GM23338 (cell line): ENCODE data around the gene ARL15. TPM values are rescaled to one million over a fixed set of nuclear protein-coding genes. Genes with fewer than 3 reads are reported as not detected.

ENCODE experiments used
- ATAC-seq: fragments of 200-7000 bp; cut with Tn5 transposase; 3 replicates; pipeline ENCODE4 v1.9.1; 2020
- DNase-seq: peaks from one replicate; pipeline ENCODE4 v3.0.0-alpha.2; 2015; ENCODE audit warnings: low spot score
- H2AFZ ChIP-seq: fragments of 200-600 bp; sonication (generic); 2 replicates; pipeline ENCODE4 v1.8.0; 2016; ENCODE audit warnings: antibody characterized with exemption, mild to moderate bottlenecking, moderate library complexity
- H3F3A ChIP-seq: fragments of 200-600 bp; sonication (generic); replicated peaks from 2 replicates; pipeline ENCODE4 v1.8.0; 2017; ENCODE audit warnings: antibody characterized with exemption, mixed run types, low read depth
- H3K27ac ChIP-seq: fragments of 200-600 bp; sonication (generic); 2 replicates; pipeline ENCODE4 v1.6.1; 2016; ENCODE audit warnings: low read depth
- H3K27me3 ChIP-seq: fragments of 200-600 bp; sonication (generic); 2 replicates; pipeline ENCODE4 v1.8.0; 2016; ENCODE audit warnings: mild to moderate bottlenecking, mixed run types, moderate library complexity; ENCODE audit not compliant: insufficient read depth
- H3K36me3 ChIP-seq: fragments of 200-600 bp; sonication (generic); 2 replicates; pipeline ENCODE4 v1.8.0; 2016; ENCODE audit warnings: mild to moderate bottlenecking; ENCODE audit not compliant: insufficient read depth
- H3K4me1 ChIP-seq: fragments of 200-600 bp; sonication (generic); 2 replicates; pipeline ENCODE4 v1.8.0; 2016; ENCODE audit warnings: mild to moderate bottlenecking, moderate library complexity; ENCODE audit not compliant: insufficient read depth
- H3K4me2 ChIP-seq: fragments of 200-600 bp; sonication (generic); 2 replicates; pipeline ENCODE4 v1.7.1; 2017; ENCODE audit warnings: mixed run types
- H3K4me3 ChIP-seq: fragments of 200-600 bp; sonication (generic); 2 replicates; pipeline ENCODE4 v1.6.1; 2016; ENCODE audit warnings: mixed run types
- H3K79me2 ChIP-seq: fragments of 200-600 bp; sonication (generic); replicated peaks from 2 replicates; pipeline ENCODE4 v1.8.0; 2017; ENCODE audit warnings: mild to moderate bottlenecking; ENCODE audit not compliant: insufficient read depth
- H3K9me2 ChIP-seq: fragments of 200-600 bp; sonication (generic); 2 replicates; pipeline ENCODE4 v1.8.0; 2017; ENCODE audit not compliant: insufficient read depth
- H4K20me1 ChIP-seq: fragments of 200-600 bp; sonication (generic); replicated peaks from 2 replicates; pipeline ENCODE4 v1.8.0; 2017; ENCODE audit warnings: mild to moderate bottlenecking; ENCODE audit not compliant: insufficient read depth
- H3K27ac Mint-ChIP-seq: 2 replicates; pipeline ENCODE4 v1.8.0; 2020; ENCODE audit warnings: inconsistent platforms, mild to moderate bottlenecking, moderate library complexity, mixed read lengths
- H3K27me3 Mint-ChIP-seq: 3 replicates; pipeline ENCODE4 v1.8.0; 2022; ENCODE audit warnings: low read depth, mild to moderate bottlenecking, moderate library complexity, mixed read lengths, inconsistent platforms; ENCODE audit not compliant: insufficient read depth, poor library complexity
- H3K36me3 Mint-ChIP-seq: 3 replicates; pipeline ENCODE4 v1.8.0; 2021; ENCODE audit warnings: low read depth, mild to moderate bottlenecking, inconsistent platforms, moderate library complexity, mixed read lengths
- H3K4me1 Mint-ChIP-seq: 3 replicates; pipeline ENCODE4 v1.8.0; 2020; ENCODE audit warnings: mild to moderate bottlenecking, inconsistent platforms, mixed read lengths
- H3K4me3 Mint-ChIP-seq: 3 replicates; pipeline ENCODE4 v1.8.0; 2021; ENCODE audit warnings: moderate library complexity, mild to moderate bottlenecking, inconsistent platforms, mixed read lengths
- H3K9me3 Mint-ChIP-seq: 3 replicates; pipeline ENCODE4 v1.8.0; 2020; ENCODE audit warnings: moderate library complexity, mild to moderate bottlenecking, inconsistent platforms, mixed read lengths
- EZH2phosphoT487 ChIP-seq: fragments of 200-600 bp; sonication (generic); IDR thresholded peaks from one replicate; pipeline ENCODE4 v1.8.1; 2018; ENCODE audit warnings: antibody characterized with exemption; ENCODE audit not compliant: unreplicated experiment
- POLR2AphosphoS5 ChIP-seq: IDR thresholded peaks from 2 replicates; pipeline ENCODE4 v1.6.1; 2016; ENCODE audit warnings: antibody characterized with exemption, low read depth
- REST ChIP-seq: IDR thresholded peaks from one replicate; pipeline ENCODE4 v1.6.1; 2018; ENCODE audit warnings: antibody characterized with exemption; ENCODE audit not compliant: unreplicated experiment
- polyA plus RNA-seq: library from polyadenylated mRNA; unstranded; fragments of >200 nt; fragmentation: Nextera tagmentation; extraction: Ambion mirVana; gene quantifications from 2 replicates; pipeline ENCODE4 v1.2.1, GENCODE V29; 2016
- total RNA-seq: library from RNA; depleted of rRNA; stranded (reverse); fragments of >200 nt; shearing (Covaris generic); gene quantifications from 2 replicates; pipeline ENCODE4 v1.2.3, GENCODE V29; 2014
- TF ChIP-seq, protein P1 (sequence below): fragments of 250-450 bp; sonication (Bioruptor Pico); IDR thresholded peaks from 2 replicates; pipeline ENCODE4 v1.5.0; 2020; ENCODE audit warnings: mild to moderate bottlenecking, moderate library complexity

ARL15 gene
- total and polyA plus RNA-seq, 2 experiments from 2014 or later, result 13.0 to 54.0 TPM

DNA sequence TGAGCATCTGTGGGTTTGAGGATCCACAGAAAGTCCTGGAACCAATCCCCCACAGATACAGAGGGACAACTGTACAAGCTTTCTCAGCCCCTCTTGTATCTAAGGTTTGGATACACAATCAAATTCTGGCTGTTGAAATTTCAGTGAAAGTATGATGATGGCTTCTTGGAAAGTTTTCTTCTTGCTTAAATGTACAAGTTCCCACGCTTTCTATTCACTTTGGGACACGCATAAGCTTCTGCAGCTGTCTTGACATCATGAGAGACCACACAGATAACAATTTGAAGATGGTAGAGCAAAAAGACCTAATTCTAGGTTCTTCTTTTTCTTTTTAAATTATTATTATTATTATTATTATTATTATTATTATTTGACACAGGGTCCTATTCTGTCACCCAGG, 31.6 kb upstream of the ARL15 start:
- H3K9me3 Mint-ChIP-seq, result peaks cover 32% of the 10 kb centered on the region
- ATAC-seq, result no peak
- H3K4me1 ChIP-seq, result no peaks in the 10 kb centered on the region
- H3K9me2 ChIP-seq, result no peaks in the 10 kb centered on the region
- H3K4me3 ChIP-seq, result no peak overlapping the region
- peaks cover 17% of the 10 kb centered on the region for H3K36me3 Mint-ChIP-seq
- H3K27ac ChIP-seq, result no peak overlapping the region
- H3K27me3 ChIP-seq, result no peaks in the 10 kb centered on the region
- H3K4me2 ChIP-seq, result no peak overlapping the region
- H3K27ac Mint-ChIP-seq, result no peak overlapping the region
- TF ChIP-seq, protein P1, sequence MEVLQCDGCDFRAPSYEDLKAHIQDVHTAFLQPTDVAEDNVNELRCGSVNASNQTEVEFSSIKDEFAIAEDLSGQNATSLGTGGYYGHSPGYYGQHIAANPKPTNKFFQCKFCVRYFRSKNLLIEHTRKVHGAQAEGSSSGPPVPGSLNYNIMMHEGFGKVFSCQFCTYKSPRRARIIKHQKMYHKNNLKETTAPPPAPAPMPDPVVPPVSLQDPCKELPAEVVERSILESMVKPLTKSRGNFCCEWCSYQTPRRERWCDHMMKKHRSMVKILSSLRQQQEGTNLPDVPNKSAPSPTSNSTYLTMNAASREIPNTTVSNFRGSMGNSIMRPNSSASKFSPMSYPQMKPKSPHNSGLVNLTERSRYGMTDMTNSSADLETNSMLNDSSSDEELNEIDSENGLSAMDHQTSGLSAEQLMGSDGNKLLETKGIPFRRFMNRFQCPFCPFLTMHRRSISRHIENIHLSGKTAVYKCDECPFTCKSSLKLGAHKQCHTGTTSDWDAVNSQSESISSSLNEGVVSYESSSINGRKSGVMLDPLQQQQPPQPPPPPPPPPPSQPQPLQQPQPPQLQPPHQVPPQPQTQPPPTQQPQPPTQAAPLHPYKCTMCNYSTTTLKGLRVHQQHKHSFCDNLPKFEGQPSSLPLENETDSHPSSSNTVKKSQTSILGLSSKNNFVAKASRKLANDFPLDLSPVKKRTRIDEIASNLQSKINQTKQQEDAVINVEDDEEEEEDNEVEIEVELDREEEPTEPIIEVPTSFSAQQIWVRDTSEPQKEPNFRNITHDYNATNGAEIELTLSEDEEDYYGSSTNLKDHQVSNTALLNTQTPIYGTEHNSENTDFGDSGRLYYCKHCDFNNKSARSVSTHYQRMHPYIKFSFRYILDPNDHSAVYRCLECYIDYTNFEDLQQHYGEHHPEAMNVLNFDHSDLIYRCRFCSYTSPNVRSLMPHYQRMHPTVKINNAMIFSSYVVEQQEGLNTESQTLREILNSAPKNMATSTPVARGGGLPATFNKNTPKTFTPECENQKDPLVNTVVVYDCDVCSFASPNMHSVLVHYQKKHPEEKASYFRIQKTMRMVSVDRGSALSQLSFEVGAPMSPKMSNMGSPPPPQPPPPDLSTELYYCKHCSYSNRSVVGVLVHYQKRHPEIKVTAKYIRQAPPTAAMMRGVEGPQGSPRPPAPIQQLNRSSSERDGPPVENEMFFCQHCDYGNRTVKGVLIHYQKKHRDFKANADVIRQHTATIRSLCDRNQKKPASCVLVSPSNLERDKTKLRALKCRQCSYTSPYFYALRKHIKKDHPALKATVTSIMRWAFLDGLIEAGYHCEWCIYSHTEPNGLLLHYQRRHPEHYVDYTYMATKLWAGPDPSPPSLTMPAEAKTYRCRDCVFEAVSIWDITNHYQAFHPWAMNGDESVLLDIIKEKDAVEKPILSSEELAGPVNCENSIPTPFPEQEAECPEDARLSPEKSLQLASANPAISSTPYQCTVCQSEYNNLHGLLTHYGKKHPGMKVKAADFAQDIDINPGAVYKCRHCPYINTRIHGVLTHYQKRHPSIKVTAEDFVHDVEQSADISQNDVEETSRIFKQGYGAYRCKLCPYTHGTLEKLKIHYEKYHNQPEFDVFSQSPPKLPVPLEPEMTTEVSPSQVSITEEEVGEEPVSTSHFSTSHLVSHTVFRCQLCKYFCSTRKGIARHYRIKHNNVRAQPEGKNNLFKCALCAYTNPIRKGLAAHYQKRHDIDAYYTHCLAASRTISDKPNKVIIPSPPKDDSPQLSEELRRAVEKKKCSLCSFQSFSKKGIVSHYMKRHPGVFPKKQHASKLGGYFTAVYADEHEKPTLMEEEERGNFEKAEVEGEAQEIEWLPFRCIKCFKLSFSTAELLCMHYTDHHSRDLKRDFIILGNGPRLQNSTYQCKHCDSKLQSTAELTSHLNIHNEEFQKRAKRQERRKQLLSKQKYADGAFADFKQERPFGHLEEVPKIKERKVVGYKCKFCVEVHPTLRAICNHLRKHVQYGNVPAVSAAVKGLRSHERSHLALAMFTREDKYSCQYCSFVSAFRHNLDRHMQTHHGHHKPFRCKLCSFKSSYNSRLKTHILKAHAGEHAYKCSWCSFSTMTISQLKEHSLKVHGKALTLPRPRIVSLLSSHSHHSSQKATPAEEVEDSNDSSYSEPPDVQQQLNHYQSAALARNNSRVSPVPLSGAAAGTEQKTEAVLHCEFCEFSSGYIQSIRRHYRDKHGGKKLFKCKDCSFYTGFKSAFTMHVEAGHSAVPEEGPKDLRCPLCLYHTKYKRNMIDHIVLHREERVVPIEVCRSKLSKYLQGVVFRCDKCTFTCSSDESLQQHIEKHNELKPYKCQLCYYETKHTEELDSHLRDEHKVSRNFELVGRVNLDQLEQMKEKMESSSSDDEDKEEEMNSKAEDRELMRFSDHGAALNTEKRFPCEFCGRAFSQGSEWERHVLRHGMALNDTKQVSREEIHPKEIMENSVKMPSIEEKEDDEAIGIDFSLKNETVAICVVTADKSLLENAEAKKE (CRISPR knock-in tag), result no peak
- TF ChIP-seq EZH2phosphoT487 (no peak), REST (no peak), POLR2AphosphoS5 (no peak)
- DNase-seq, result no peak
- H4K20me1 ChIP-seq, result no peaks in the 10 kb centered on the region
- H3K4me3 Mint-ChIP-seq, result no peak overlapping the region
- no peaks in the 10 kb centered on the region for H3F3A ChIP-seq
- no peaks in the 10 kb centered on the region for H3K36me3 ChIP-seq
- H3K79me2 ChIP-seq, result no peaks in the 10 kb centered on the region
- no peak overlapping the region for H2AFZ ChIP-seq
- H3K4me1 Mint-ChIP-seq, result no peaks in the 10 kb centered on the region
- no peaks in the 10 kb centered on the region for H3K27me3 Mint-ChIP-seq
